T-helper 9 cell (primary cell): ENCODE data around the gene TMEFF1.
A peak's percentile ranks its signal among the peaks of the same experiment; 100 is the strongest.

ENCODE experiments used
- DNase-seq: peaks from one replicate; pipeline ENCODE4 v3.0.0-alpha.2; 2020

Gene TMEFF1

DNA sequence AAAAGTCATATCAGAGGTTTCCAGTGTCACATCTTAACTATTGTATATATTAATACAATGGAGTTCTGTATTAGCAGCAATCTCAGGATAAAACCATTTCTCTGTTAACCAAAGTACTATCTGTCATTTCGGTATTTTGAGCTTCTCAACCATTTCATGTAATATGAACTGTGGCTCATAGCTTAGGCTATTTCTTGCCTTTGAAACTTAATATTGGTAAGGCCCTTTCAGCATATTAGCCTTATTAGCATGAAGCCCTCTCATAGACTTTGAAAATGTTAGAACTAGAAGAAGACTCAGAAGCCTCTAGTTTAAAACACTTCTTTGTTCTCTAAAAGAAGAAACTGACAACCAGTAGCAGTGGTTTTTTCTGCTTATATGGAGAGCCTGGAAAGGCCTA, 105.7 kb downstream of the TMEFF1 start:
- no peak for DNase-seq

DNA sequence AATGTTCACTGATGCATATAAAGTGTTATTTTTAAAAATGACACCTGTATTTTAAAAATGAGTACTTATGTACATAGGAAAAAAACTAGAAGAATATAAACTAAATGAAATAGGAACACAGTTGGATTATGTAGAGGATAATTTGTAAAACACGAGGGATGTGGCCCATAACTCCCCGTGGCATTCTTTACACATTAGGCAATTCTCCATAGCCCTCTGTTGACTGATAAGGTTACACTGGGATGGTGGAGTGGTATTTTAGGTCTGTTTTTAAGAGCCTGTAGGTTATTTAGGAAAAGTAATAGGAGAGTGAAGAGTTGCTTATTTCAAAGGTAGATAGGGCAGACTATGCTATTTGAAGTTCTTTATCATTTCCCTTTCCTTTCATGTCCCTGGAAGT, 106.7 kb downstream of the TMEFF1 start:
- DNase-seq: no peak

- DNase-seq: no peak
These were observed 107.3 kb downstream of the TMEFF1 start for GRCh38 chr9:100580257-100580656.

DNA sequence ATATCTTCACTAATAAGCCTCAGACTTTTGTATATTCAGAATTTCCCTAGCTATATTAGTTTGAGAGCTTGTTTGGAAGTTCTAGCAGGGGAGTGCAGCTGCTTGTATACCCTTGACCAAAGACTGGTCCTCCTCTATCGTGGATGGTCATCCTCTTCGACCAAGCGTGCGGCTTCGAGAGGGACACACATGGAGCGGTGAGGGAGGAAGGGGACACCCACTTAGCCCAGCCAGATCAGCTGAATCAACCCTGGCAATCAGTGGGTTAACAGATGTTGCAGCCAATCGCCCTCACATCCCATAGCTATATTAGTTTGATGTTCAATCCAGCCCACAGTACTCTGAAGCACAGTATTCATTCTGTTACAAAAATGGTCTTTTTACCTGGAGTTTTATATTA, 108.1 kb downstream of the TMEFF1 start:
- no peak for DNase-seq

DNA sequence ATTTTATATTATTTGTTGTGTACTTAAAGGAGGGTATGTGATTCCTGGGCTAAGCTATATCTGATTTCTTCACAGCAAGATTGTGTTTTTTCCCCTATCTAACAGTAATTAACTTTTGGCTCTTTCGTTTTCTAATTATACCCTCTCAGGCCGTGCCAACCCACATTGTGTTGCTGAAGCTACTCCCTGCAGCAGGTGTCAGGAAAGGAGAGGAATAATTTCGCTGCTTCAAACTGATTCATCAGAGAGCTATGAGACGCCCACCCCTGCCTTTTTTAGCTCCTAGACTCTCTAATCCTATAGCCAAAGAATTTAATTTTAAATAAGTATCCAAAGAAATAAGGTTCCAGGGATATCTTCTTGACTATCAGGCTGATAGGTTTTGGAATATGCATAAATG, 108.7 kb downstream of the TMEFF1 start:
- DNase-seq: no peak

GRCh38 chr9:100583014-100583802, 110.3 kb downstream of the TMEFF1 start:
- no peak for DNase-seq

GRCh38 chr9:100584951-100585350, 112.0 kb downstream of the TMEFF1 start:
- DNase-seq: no peak

- DNase-seq: no peak
These were observed 113.1 kb downstream of the TMEFF1 start for GRCh38 chr9:100586093-100586492.

GRCh38 chr9:100587375-100587774, 114.4 kb downstream of the TMEFF1 start:
- no peak for DNase-seq

DNA sequence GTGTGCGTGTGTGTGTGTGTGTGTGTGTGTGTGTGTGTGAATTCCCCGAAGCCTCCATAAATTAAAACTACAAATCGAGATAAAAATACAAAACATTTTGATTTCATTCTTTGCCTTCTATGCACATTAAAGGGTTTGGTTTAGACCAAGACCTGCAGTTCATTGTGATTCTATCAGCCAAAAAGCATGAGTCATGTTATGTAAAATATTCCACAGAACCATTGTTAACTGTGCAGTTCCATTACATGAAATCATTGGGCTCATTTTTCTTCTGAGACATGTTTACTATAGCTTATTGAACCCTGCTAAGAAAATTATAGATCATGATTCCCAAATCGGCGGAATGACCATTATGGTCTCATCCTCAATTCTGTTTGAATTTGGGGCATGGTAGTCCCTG, 116.6 kb downstream of the TMEFF1 start:
- no peak for DNase-seq

- no peak for DNase-seq
These were observed 117.5 kb downstream of the TMEFF1 start for GRCh38 chr9:100590481-100590880.

GRCh38 chr9:100591139-100591538, 118.2 kb downstream of the TMEFF1 start:
- no peak for DNase-seq

DNA sequence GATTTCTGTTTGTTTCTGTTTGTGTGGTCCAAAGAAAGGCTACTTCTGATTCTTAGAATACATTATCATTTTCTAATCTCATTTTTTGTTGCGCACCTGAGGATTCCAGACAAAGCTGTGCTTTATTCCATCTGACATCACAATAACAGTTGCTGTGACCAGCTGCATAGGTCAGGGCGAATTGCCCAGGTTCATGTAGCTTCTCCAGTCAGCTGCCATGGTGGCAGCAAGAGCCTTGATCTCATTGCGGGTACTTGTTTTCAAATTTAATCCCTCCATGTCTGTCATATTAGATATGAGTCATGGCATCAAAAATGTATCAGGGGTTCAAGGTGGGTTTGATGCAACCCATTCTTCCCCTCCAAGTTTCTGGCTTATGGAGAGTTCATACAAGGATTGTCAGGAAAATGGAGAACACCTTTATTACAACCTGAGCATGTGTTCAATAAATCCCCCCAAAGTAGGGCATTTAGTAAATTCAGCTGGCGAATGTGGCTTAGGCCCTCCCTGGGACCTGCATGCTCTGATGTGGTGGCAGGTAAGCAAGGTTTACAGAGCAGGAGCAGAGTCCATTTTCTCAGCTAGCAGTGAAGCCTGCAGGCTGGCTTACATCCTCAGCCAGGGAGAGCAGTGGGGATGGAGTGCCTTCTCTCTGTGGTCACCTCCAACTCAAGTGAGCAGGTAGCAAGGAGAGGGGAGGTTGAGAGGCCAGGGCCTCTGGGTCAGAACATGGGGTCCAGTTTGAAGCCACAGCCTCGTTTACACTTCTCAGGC, 118.9 kb downstream of the TMEFF1 start:
- no peak for DNase-seq

- DNase-seq: no peak
These were observed 122.6 kb downstream of the TMEFF1 start for GRCh38 chr9:100595391-100596199.

GRCh38 chr9:100597236-100597635, 124.3 kb downstream of the TMEFF1 start:
- DNase-seq: no peak

DNA sequence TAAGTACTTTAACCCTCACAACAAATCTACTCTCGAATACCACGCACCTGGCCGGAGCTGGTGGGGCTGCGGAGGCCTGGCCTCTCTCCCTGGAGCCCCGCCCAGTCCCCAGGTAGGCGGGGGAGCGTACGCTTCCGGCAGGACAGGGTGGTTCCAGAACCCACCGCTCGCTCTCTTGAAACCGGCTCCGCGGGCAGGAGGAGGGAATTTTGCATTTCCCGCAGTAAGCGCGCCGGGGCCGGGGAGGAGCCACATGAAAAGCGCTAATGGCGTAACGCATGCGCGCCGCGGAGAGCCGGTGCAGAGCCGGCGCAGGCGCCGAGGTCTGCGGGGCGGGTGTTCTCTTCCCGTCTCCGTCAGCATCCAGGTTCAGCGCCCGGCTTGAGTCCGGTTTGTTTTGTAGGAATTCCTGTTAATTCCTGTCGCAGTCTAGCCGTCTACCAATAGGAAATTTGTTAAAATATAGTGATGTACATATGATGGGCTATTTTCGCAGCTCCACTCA, 125.7 kb downstream of the TMEFF1 start:
- DNase-seq: peak; percentile 71

GRCh38 chr9:100600521-100601079, 127.7 kb downstream of the TMEFF1 start:
- DNase-seq: no peak

- DNase-seq: no peak
These were observed 128.3 kb downstream of the TMEFF1 start for GRCh38 chr9:100601216-100601615.

DNA sequence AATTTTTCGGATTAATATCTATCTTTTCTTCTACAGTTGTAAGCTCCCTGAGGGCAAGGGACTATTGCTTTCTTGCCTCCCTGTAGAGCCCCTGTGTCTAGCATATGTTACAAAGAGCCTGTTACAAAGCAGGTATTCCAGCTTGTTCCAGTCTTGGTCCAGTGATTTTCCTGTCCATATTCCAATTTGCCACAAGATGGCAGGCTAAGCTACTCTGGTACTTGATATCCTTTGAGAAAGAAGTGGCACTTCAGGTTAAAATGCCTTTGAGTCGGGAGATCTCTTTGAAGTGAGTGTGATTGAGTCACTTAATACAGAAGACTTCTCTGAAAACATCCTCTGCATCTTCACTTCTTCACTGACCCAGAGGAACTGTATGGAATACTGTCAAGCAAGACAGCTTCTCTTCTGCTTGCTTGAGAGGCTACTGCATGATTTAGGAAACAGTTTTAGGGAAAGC, 129.4 kb downstream of the TMEFF1 start:
- DNase-seq: no peak

DNA sequence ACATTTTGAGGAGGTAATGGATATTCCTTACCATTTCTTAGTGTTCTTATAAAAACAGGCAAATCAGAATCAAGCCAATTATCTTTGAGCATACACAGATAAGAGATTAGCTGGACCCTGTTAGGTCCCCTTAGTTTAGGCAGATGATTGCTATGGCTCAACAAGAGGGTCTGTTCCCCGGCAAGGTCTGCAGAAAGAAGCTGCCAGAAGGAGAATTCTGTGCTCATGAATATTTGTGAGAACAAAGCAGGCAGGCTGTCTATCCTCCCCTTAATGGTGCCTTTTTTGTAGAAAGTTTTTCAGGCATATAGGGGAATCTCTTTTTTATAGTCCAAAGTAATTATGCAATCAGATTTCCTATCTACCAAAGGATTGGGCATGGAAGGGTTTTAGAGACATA, 132.5 kb downstream of the TMEFF1 start:
- DNase-seq: no peak

DNA sequence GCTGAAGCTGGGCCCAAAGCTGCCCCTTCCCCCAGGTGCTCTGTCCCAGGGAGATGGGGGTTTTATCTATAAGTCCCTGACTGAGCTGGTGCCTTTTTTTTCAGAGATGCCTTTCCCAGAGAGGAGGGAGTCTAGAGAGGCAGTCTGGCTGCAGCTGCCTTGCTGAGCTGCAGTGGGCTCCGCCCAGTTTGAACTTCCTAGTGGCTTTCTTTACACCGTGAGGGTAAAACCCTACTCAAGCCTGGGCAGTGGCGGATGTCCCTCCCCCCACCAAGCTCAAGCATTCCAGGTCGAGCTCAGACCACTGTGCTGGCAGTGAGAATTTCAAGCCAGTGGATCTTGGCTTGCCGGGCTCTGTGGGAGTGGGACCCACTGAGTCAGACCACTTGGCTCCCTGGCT, 146.2 kb downstream of the TMEFF1 start:
- DNase-seq: no peak

- no peak for DNase-seq
These were observed 146.7 kb downstream of the TMEFF1 start for GRCh38 chr9:100619665-100620064.

DNA sequence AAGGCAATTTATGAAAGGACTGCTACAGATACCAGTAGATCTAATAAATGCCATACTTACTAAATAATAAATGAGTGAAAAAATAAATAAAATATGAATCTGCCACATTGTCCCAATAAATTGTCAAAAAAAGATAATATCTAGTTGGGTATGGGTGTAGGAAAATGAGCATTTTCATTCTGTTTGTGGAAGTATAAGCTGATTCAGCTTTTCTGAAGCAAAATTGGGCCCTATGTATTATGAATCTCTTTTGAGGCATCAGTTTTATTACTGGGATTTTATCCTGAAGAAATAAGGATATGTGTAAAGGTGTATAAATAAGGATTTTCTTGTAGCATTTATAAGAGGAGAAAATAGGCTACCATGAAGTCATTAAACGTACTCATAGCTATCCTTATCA, 151.0 kb downstream of the TMEFF1 start:
- no peak for DNase-seq
